SHP77 treated with DMSO at 0.1 percent for 48 hours (cell line): ENCODE measurements around the gene ADK.
A peak's percentile ranks its signal among the peaks of the same experiment; 100 is the strongest.

ENCODE experiments used
- DNase-seq: peaks from one replicate; lab custom pipeline; 2025; lab: John Stamatoyannopoulos, UW

Gene ADK

DNA sequence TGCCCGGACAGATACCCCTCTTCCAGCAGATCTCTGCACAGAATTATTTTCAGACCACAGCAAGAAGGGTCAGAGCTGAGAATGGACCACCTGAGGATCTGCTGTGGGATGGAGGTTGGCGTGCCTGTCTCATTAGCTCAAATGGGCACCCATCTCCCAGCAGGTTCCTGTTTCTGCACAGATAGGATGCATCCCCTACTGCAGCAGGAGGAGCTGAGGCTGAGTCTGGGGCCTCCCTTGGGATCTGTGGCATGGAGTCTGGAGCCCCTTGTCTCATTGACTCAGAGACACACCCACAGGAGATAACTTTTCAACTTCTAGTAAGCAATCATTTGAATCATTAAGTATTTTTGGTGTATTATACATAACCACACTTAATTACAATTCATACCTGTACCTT, 212.7 kb downstream of the ADK start:
- no peak for DNase-seq

DNA sequence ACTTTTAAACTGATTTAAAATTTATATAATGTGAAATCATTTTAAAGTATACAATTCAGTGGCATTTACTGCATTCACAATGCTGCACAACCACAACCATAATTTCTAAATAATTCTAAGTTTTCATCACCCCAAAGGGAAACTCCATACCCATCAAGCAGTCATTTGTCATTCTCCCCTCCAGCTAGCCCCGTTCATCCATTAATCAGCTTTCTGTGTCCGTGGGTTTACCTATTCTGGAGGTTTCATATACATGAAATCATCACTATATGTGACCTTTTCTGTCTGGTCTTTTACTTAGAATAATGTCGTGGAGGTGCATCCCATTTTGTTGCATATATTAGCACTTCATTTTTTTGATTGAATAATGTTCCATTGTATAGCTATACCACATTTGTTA, 214.1 kb downstream of the ADK start:
- no peak for DNase-seq

DNA sequence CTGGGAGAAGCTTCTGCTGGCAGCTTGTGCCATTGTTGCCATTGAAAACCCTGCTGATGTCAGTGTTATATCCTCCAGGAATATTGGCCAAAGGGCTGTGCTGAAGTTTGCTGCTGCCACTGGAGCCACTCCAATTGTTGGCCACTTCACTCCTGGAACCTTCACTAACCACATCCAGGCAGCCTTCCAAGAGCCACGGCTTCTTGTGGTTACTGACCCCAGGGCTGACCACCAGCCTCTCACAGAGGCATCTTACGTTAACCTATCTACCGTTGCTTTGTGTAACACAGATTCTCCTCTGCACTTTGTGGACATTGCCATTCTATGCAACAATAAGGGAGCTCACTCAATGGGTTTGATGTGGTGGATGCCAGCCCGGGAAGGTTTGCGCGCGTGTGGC, 220.7 kb downstream of the ADK start:
- DNase-seq: no peak

DNA sequence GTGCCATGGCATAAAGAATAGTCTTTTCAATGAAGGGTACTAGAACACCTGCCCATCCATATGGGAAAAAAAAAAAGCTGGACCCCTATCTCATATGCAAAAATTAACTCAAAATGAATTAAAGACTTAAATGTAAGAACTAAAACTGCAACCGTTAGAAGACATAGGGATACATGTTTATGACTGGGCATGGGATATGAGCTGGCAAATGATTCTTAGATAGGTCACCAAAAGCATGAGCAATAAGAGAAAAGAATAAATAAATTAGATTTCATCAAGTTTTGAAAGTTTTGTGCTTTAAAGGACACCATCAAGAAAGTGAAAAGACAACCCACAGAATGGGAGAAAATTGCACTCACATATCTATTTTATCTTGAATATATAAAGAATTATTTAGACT, 222.0 kb downstream of the ADK start:
- DNase-seq: no peak

DNA sequence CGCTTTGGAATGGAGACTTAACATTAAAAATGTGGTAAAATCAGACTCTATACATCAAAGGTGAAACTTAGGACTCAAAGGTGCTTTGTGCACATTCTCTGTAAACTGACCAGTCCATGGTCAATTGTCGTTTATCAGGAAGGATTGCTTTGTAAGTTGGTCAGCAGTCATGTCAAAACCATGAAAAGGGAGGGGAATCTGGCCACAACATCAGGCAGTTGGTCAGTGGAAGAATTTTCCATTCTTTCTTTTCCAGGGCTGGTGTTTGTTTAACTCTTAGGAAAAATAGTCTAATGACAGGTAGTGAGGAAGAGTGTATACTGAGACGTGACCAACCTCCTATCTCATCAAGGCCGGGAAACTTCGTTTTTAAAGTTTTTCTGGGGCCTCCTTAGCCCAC, 226.5 kb downstream of the ADK start:
- DNase-seq: no peak

DNA sequence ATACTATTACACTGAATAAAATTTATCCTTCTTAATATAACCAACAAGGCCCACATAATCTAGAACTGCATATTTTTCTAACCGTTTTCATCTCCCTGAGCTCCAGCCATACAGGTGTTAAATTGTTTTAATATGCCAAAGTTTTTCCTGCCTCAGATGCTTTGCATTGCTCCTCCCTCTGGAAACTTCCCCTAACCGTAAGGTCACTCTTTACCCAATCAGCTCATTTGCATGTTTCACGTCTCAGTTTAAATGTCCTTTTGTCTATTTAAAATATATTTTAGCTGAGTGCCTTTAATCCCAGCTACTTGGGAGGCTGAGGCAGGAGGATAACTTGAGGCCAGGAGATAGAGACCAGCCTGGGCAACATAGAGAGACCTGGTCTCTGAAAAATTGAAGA, 228.5 kb downstream of the ADK start:
- no peak for DNase-seq

DNA sequence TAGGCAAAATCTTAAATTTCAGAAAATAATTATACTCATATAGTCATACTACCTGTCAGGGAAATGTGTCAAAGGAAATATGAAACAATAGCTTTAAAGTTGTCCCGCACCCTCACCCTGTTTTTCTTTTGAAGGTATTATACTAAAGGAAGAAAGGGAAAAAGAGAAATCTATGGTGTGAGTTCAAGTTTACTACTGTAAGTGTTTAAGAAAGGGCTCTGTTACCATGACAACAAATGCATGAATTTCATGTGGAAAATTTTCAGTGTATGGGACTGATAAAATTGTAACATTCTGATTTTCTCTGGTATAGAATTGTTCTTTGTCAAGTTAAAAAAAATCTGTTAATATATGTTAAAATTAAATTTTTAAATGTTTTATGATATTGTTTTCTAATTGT, 229.8 kb downstream of the ADK start:
- DNase-seq: no peak

DNA sequence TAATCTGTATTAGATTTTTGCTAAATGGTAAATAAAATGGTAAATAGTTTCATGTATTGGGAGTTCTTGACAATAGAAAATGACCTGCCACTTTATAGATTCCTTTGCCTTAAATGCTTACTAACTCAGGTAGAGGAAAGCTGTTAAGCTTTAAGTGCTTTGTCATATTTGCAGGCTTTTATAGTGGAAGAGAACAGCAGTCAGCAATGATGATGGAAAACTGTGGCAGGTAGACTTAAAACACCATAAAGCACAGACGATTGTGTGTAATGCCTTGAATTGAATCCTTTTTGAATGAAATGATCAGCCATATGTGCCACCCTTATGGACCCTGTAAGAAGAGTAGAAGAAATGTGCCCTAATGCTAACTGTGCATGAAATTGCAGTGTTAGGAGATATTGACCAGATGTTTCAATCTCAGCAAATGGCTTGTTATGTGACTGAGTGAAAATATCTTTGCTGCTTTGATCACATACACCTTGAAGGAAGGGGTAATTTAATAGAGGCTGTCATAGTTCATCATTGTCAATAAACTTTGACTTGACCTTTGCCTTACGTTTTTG, 230.4 kb downstream of the ADK start:
- no peak for DNase-seq

DNA sequence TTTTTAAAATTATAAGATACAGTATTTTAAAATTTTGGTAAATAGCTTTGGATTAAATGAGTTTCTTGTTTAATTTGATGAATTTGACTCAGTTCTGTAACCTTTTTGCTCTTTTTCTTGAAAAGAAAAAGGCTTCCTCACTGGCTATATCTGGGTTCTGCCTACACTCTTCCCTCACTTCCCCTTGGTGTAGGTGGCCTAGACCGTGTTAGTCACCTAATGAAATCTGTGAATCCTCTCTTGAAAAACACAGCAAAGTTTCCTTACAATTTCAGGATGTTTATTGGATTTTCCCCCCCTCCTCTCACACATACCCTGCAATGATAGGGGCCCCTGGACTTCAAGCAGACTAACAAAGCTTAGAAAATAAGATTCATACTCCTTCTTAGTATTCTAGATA, 231.6 kb downstream of the ADK start:
- DNase-seq: no peak

DNA sequence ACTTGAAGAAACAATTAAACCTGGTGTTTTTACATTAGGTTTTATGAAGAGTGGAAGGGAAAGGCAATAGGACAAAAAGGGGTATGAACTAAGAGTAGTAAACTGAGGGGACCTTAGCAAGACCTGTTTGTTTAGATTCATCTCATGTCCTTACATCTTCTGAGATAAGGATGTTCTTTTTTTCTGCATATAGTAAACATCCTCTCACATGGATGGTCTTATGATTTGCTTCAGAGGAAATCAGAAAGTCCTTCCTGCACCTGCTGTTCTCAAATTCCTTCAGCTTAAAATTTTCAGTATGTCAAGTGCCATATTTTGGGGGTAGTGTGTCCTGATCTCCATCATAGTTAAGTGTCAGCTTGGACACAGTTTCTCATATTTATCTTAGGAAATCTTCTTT, 232.6 kb downstream of the ADK start:
- no peak for DNase-seq

DNA sequence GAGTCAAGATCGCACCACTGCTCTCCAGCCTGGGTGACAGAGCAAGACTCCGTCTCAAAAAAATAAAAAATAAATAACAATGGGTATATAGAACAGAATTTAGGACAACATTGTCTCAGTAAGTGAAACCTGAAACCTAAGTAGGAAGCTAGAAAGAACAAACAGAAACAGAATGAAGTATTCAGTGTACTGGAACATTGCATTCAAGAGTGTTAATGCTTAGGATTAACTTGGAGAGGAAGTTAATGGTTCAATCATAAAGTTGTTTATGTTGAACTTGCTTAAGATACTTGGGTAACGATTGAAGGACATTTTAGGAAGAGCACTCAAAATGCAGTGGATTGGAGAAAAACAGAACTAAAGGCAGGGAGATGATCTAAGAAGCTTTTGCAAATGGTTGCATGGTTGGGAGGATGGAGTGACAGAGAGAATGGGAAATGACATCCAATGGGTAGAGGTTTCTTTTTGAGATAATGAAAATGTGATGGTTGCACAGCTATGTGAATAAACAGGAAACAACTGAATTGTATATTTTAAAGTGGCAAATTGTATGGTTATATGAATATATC, 233.7 kb downstream of the ADK start:
- no peak for DNase-seq

DNA sequence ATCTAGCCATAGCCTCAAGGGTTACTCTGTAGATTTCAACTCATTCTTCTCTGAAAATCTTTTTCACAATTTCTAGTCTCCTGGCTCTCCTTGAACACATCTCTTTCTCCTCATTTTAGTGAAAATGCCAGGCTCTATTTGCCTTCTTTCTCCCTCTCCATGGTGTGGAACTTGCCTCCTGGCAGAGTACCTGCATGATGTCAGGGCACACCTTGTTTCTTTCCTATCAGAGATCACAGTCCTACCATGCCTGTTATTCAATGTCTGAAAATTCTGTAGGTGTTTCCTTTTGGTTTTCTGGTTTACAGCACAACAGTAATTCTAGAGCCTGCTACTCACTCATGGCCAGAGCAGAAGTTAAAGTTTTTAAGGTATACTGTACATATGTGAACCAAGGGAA, 237.8 kb downstream of the ADK start:
- no peak for DNase-seq

DNA sequence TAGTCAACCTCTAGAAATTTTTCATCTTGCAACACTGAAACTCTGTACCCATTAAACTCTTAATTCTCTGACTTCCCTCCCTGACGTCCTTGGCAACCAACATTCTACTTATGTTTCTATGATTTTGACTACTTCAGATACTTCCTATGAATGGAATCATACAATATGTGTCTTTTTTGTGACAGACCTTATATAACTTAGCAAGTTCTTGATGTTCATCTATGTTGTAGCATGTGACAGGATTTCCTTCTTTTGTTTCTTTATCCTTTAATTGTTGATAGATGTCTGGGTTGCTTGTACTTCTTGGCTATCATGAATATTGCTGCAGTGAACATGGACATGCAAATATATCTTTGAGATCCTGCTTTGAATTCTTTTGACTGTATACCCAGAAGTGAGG, 240.8 kb downstream of the ADK start:
- DNase-seq: no peak

DNA sequence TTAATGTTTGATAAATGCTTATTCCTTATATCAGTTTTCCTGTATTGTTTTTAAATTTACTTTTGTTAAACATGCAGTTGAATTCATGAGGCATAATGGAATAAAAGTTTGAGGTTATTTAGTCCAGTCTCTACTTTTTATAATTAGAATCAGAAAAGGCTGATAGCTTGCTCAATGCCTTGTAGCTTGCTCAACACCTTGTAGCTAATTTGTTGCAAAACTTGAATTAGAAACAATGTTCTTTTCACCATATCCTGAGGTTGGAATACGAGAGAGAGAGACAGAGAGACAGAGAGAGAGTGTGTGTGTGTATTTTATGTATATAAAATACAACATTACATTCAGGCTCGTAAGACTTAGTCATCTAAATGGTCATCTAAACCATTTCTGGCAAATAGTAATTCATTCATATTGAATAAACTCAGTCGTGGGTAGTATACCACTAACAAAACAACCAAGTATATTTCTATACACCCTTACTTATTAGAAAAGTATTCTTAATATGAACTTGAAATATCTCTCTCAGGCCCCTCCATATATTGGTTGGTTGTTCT, 243.5 kb downstream of the ADK start:
- no peak for DNase-seq

DNA sequence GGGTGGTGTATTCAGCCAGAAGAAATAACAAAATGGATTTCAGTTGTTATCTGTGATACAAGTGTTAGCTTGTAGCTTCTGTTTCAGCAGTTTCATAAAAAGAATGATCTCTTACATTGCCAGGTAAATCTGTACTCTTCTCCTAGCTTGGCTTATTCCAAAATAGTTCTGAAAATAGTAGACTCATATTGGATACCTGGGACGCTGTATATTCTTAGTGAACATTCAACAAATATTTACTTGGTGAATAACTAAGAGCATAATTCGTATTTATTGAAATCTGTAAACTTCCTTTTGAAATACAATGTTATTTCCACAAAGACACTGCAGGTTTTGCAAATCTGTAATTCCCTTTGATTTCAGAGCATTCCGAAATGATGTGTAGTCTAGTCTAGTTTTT, 249.2 kb downstream of the ADK start:
- DNase-seq: no peak

DNA sequence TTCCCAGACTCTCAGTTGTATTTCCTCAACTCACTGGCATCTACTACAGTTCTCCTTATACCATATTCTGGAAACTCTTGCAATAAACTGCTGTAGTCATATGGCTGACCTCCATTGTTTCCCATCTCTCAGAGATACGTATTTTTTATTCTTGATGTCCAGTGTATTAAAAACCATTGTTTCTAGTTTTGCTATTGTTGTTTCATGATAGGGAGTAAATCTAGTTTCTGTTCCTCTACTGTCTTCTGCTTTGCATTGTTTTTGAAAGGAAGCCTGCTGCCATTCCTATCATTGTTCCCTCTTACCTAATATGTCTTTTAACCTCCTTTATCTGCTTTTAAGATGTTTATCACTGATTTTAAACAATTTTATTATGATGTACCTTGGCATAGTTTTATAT, 255.0 kb downstream of the ADK start:
- DNase-seq: no peak

DNA sequence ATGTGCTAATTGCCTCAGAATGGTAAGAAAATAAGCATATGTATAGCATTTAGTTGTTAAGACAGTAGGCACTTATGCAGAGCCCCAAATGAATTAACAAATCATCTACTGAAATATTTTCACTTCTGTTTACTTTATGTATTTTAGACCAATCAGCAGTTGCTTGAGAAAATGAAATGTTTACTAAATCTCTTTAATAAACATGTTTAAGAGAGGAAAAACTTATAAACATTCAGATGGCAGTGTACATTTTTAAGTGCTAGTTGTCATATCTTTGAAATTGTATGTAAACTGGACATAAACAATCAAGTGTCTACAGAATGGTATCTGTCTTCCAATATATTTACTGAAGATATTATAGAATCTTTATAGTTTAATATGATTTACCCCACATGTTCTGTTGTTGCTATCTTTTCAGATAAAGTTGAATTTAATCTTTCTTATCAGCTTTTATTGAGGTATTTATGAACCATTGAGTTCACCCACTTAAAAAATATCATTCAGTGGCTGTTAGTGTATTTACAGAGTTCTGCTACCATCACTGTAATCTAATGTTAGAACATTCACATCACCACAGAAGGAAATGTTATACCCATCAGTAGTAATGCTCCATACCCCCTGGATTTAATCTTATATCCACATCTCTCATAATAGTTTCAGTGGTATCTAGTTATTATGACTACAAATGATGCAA, 264.3 kb downstream of the ADK start:
- no peak for DNase-seq

DNA sequence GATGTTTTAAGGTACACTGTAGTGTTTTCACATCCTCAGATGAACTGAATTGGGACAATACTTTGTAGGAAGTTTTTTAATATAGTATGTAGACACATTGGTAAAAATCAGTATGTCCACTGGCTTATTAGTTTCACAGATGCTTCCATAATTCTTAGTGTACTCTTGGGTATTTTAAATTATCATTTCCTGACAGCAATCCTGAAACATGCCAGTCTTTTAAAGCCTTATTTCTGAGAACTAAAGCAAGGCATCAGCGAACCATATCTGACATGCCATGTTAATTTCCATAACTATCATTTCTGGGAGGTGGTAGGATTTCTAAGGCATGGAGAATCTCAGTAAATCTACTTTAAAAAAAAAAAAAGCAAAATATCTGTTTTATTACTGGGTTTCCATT, 266.4 kb downstream of the ADK start:
- DNase-seq: no peak

DNA sequence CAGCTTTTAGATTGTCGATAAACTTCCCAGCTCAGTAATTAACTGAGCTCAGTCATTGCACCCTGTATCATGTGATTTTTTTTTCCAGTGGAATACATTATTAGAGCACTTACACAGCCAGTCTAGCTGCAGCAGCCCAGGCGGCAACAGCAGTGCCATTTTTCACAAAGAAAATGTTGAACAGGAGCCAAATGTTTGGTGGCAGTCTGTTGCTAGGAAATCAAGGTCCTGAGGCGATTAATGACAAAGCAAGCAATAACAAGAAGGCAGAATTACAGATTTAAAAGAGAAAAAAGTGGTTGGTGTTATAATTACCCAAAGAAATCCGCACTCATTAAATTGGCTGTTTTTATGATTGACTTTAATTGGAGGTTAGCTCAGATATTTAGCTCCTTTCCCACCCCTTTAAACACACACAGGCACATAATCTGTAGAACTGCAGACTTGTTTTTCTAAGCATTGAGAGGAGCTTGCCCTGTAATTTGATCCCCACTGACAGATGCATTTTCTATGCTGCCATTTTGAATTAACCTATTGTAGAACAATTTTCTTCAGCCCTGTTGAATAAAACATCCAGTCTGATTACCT, 267.4 kb downstream of the ADK start:
- DNase-seq: peak; percentile 88

DNA sequence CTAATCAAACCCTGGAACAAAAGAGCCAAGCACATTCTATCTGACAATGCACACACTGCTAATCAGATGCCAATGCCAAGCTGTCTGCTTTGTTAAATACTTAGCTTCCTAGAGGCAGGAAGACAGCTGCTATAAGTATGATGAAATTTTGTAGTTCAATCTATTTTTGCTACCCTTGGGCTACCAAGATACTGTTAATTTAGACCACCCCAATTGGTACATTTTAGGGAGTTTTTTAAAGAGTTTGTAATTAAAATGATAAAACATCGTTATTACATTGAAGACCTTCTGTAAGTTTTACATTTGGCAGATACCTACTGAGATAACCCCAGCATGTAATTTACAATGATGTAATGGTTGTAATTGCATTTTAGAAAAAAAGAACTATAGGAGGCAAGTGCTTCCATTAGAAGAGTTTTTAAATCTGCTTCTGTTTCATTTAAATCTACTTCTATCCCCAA, 268.5 kb downstream of the ADK start:
- peak; percentile 10 for DNase-seq

DNA sequence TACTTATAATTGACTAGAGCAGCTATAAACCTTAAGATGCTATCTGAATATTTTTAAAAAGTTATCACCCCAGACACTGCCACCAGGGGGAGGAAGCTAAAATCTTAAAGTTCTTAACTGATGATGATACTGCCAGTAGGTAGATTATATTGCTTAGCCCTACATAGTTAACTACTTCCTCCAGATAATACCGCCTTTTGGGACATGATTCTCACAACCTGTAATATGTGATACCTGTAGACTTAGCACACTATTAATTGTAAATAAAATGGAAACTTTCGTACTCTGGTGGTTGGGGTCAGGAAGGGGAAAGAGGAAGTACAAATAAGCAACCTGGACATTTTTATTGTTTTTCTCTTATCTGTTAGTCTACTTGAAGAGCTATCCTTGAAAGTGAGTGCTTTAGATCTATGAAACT, 268.9 kb downstream of the ADK start:
- DNase-seq: peak; percentile 1

DNA sequence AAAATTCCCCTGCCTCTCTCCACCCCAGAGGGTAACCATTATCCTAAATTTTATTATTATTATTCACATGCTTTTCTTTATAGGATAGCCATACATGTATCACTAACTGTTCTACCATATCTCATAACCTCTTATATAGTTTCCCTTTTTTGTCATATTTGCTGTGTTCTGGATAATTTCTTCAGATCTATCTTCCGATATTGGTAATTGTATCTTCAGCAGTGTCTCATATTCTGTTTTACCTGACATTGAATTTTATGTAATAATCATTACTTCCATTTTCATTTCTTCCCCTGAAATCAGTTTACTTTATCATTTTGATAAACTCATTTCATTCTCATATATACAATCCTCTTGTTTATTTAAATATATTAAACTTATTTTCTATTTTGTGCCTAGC, 273.5 kb downstream of the ADK start:
- DNase-seq: no peak

DNA sequence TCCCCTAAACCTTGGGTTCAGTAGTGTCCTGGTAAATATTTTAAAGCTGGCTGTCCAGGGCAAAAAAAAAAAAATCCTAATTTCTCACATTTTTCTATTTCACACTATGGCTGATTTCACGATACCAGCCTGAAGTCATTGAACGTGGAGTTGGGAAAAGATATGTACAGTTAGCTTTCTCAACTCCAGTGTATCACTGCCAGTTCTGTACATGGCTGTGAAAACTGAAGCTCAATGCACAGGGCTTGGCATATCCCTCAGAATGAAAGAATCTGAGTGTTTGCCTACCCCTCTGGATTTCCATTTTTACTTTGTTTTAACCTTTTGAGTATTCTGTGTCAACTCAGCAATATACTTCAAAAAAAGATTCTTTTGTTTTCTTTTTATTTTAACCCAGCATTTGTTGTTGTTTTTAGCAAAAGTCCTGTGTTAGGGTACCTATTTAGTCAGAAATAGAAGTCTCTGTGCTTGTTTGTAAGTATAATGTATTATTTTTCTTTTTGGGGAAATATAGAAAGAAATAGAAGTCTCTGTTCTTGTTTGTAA, 274.5 kb downstream of the ADK start:
- no peak for DNase-seq
